Retinal pigment epithelial cell (primary cell): ENCODE data around the gene EPX.

Experiments
- DNase-seq: peaks from one replicate; pipeline ENCODE4 v3.0.0-alpha.2; 2010; ENCODE audit warnings: low read depth
- H3K4me3 ChIP-seq: 2 replicates; pipeline ENCODE4 v1.5.1; 2011; ENCODE audit warnings: mild to moderate bottlenecking, low read length, control low read depth, moderate library complexity
- TF ChIP-seq, protein P1 (sequence below): conservative IDR thresholded peaks from 2 replicates; pipeline ENCODE4 v1.5.1; 2011; ENCODE audit warnings: low read depth, low read length, control low read depth, inconsistent platforms

EPX gene

GRCh38 chr17:58196610-58197009, 4.1 kb downstream of the EPX start:
- no peak overlapping the region for H3K4me3 ChIP-seq
- no peak for DNase-seq
- TF ChIP-seq, protein P1, sequence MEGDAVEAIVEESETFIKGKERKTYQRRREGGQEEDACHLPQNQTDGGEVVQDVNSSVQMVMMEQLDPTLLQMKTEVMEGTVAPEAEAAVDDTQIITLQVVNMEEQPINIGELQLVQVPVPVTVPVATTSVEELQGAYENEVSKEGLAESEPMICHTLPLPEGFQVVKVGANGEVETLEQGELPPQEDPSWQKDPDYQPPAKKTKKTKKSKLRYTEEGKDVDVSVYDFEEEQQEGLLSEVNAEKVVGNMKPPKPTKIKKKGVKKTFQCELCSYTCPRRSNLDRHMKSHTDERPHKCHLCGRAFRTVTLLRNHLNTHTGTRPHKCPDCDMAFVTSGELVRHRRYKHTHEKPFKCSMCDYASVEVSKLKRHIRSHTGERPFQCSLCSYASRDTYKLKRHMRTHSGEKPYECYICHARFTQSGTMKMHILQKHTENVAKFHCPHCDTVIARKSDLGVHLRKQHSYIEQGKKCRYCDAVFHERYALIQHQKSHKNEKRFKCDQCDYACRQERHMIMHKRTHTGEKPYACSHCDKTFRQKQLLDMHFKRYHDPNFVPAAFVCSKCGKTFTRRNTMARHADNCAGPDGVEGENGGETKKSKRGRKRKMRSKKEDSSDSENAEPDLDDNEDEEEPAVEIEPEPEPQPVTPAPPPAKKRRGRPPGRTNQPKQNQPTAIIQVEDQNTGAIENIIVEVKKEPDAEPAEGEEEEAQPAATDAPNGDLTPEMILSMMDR = no peak

GRCh38 chr17:58200024-58200633, 7.6 kb downstream of the EPX start:
- no peak overlapping the region for H3K4me3 ChIP-seq
- TF ChIP-seq, protein P1 = peak; percentile 69
- DNase-seq = no peak

GRCh38 chr17:58202859-58203258, 10.3 kb downstream of the EPX start:
- TF ChIP-seq, protein P1 = no peak
- no peak for DNase-seq
- H3K4me3 ChIP-seq = no peak overlapping the region

GRCh38 chr17:58204796-58205195, 12.3 kb downstream of the EPX start:
- TF ChIP-seq, protein P1 = no peak
- H3K4me3 ChIP-seq = no peak overlapping the region
- DNase-seq = no peak

DNA sequence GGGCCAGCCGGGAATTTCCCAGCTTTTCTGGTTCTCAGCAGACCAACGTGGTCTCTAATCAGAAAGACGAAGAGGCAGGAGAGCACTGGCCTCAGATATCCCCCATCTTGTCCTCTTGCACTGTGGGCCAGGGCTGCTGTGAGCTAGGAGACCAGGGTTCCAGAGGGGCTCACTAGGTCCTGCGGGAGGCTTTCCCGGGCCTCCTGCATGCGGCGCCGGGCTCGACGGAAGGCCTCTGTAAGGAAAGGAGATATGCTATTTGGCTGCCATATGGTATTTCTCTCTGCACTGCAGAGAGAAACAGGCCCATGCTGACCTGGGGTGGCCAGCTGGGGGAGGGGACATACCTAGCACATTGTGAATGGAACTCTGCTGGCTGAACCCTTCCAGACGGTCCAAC, 13.4 kb downstream of the EPX start:
- no peak for DNase-seq
- TF ChIP-seq, protein P1 = no peak
- no peak overlapping the region for H3K4me3 ChIP-seq

GRCh38 chr17:58207451-58207850, 14.9 kb downstream of the EPX start:
- H3K4me3 ChIP-seq = no peak overlapping the region
- DNase-seq = no peak
- TF ChIP-seq, protein P1 = no peak

GRCh38 chr17:58208344-58208743, 15.8 kb downstream of the EPX start:
- no peak overlapping the region for H3K4me3 ChIP-seq
- TF ChIP-seq, protein P1 = no peak
- DNase-seq = no peak
